Pancreas (tissue), 10 donors: Measurements from ENCODE around the gene COQ8A. TPM values are rescaled to one million over a fixed set of nuclear protein-coding genes. Genes with fewer than 3 reads are reported as not detected.

Experiments used
- ATAC-seq, 4 donors: fragments of 200-7000 bp; cut with Tn5 transposase; one replicate each; pipeline versions ENCODE4 v1.8.0 to v1.9.1; 2020; ENCODE audit warnings: mild to moderate bottlenecking in 4 of 4, moderate library complexity in 4 of 4
- DNase-seq, 6 donors: peaks; one replicate each; pipeline ENCODE4 v3.0.0-alpha.2; 2020
- FAIRE-seq: peaks from 2 replicates; lab custom pipeline; 2012; peaks lifted over from hg19 to GRCh38; lab: Jason Lieb, UNC
- H3K27ac ChIP-seq, 4 donors: fragments of 200-600 bp; sonication (generic); 1 replicate in 3 of 4; 2 replicates in 1 of 4; pipeline versions ENCODE4 v1.5.0 to v1.8.0; 2020
- H3K27me3 ChIP-seq, 4 donors: fragments of 200-600 bp; one replicate each; pipeline ENCODE4 v1.8.0; 2021
- H3K36me3 ChIP-seq, 3 donors: fragments of 200-600 bp; sonication (generic) in 1 of 3; one replicate each; pipeline versions ENCODE4 v1.5.0 to v1.8.0; 2020 to 2021
- H3K4me1 ChIP-seq, 3 donors: fragments of 200-600 bp; one replicate each; pipeline ENCODE4 v1.8.0; 2021
- H3K4me3 ChIP-seq, 4 donors: fragments of 200-600 bp; sonication (generic) in 2 of 4; one replicate each; pipeline versions ENCODE4 v1.5.0 to v1.8.0; 2020 to 2021
- H3K9me3 ChIP-seq, 4 donors: fragments of 200-600 bp; one replicate each; pipeline ENCODE4 v1.8.0; 2021
- WGBS, 2 donors: extraction: QIAGEN DNeasy Blood & Tissue Kit; methylation state at CpG; one replicate each; pipeline ENCODE4 v1.1.7; 2013; 5-methylcytosine and 5-hydroxymethylcytosine counted together
- intact Hi-C, 3 donors: fragments of 100-400 bp; cut with DNase I; formaldehyde crosslinking; loops; one replicate each; pipeline versions ENCODE4 v1.11.1 to v1.14.2; 2022
- polyA plus RNA-seq, 2 donors: library from polyadenylated mRNA; stranded (reverse); fragments of 200-250 nt; gene quantifications; one replicate each; pipeline ENCODE4 v1.2.3, GENCODE V29; 2013
- total RNA-seq, 6 donors: library from RNA; stranded (reverse); fragmentation: NEBNext Ultra II Directional in 4 of 6; extraction: Animal tissue kit (Norgen Biotek cat#: 25700) in 4 of 6; gene quantifications; one replicate each; pipeline versions ENCODE4 v1.2.1 to v1.2.4, GENCODE V29; 2021 to 2023
- TF ChIP-seq, protein P1 (sequence below), 4 donors: fragments of 200-600 bp; sonication (generic) in 3 of 4; IDR thresholded peaks; one replicate each; pipeline versions ENCODE4 v1.5.0 to v1.8.0; 2021; ENCODE audit warnings: antibody characterized with exemption in 4 of 4
- donor health status: healthy with polysubstance abuse.
- donor health status: DM: no; HTN: no; CAD: no; lungs with moderate emphysema.
- donor health status: DM: no; HTN: no; CAD: no.
- donor health status: control.
- donor health status: control.
- donor health status: Bipolar disorder and iron deficiency.
- donor health status: DM: yes; HTN: yes; CAD: no.
- donor health status: DM: no; HTN: no; CAD: no.
- donor health status: DM: no; HTN: no; CAD: no.
- donor health status: DM: yes; HTN: yes; CAD: no.

Gene COQ8A
- total and polyA plus RNA-seq, 8 donors: 61.2 to 169 (median 92.5) TPM

DNA sequence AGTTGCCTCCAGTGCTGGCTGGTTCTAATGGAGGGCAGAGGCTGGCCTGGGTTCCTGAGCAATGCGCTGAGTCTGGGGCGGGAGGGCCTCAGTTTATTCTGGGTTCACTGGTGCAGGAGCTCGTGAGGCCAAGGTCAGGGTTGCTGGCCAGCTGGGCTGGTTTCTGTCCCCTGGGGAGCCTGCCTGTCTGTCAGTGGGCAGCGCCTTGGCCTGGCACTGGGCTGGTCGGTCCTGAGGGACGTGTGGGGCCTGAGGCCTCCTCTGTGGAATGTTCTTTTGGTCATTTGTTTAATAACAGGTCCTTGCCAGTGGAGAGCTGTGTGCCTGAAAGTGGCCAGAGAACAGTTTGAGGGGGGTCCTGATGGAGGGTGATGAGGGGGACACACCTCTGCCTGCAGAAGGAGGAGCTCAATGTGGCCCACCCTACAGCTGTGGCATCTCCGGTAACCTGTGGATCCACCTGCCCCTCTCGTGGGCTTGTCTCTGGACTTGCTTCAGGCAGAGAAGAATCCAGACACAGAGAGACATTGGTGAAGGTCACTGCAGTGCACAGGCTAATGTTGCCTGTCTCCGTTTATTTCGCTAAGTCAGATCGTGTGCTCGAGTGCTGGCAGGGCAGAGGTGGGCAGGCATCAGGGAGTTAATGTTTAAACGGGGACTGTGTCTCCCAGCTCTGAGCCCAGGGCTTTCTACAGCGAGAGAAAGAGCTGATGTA, 34.6 kb downstream of the COQ8A start:
- H3K4me3 ChIP-seq: peak overlapping the region in 2 of 4 donors; percentile 2 to 6
- FAIRE-seq (no peak), DNase-seq (peak in 4 of 6 donors; percentile 52 to 83 (median 66)), ATAC-seq (peak; percentile 67 to 82 (median 80))
- TF ChIP-seq, protein P1, sequence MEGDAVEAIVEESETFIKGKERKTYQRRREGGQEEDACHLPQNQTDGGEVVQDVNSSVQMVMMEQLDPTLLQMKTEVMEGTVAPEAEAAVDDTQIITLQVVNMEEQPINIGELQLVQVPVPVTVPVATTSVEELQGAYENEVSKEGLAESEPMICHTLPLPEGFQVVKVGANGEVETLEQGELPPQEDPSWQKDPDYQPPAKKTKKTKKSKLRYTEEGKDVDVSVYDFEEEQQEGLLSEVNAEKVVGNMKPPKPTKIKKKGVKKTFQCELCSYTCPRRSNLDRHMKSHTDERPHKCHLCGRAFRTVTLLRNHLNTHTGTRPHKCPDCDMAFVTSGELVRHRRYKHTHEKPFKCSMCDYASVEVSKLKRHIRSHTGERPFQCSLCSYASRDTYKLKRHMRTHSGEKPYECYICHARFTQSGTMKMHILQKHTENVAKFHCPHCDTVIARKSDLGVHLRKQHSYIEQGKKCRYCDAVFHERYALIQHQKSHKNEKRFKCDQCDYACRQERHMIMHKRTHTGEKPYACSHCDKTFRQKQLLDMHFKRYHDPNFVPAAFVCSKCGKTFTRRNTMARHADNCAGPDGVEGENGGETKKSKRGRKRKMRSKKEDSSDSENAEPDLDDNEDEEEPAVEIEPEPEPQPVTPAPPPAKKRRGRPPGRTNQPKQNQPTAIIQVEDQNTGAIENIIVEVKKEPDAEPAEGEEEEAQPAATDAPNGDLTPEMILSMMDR (IDR thresholded peaks at IDR 0.05): no peak
- H3K36me3 ChIP-seq: peaks cover 0 to 34% (median 5%) of the 10 kb centered on the region in 3 donors
- intact Hi-C loops: no loop called here
- 8 to 16% methylated on average over 14 of the region's 14 CpGs for WGBS, 2 donors
- H3K27ac ChIP-seq: peak overlapping the region; percentile 73 to 89 (median 85)
- no peaks in the 10 kb centered on the region for H3K27me3 ChIP-seq
- no peaks in the 10 kb centered on the region for H3K9me3 ChIP-seq
- H3K4me1 ChIP-seq: peaks cover 27 to 32% (median 30%) of the 10 kb centered on the region in 3 donors

- intact Hi-C loops: no loop called here
- WGBS, 2 donors: 57 to 60% methylated on average over 25 to 30 of the region's 32 CpGs
- no peak for FAIRE-seq
- peaks cover 0 to 32% (median 0%) of the 10 kb centered on the region in 3 donors for H3K36me3 ChIP-seq
- ATAC-seq: peak in 3 of 4 donors; percentile 32 to 38 (median 32)
- TF ChIP-seq, protein P1 (IDR thresholded peaks at IDR 0.05): no peak
- peak overlapping the region in 1 of 4 donors; percentile 2 for H3K4me3 ChIP-seq
- peaks cover 27 to 32% (median 30%) of the 10 kb centered on the region in 3 donors for H3K4me1 ChIP-seq
- no peaks in the 10 kb centered on the region for H3K9me3 ChIP-seq
- peak overlapping the region; percentile 73 to 89 (median 85) for H3K27ac ChIP-seq
- H3K27me3 ChIP-seq: no peaks in the 10 kb centered on the region
- peak in 2 of 6 donors; percentile 36 to 44 for DNase-seq
Observed at GRCh38 chr1:226975259-226976250, 35.5 kb downstream of the COQ8A start.

DNA sequence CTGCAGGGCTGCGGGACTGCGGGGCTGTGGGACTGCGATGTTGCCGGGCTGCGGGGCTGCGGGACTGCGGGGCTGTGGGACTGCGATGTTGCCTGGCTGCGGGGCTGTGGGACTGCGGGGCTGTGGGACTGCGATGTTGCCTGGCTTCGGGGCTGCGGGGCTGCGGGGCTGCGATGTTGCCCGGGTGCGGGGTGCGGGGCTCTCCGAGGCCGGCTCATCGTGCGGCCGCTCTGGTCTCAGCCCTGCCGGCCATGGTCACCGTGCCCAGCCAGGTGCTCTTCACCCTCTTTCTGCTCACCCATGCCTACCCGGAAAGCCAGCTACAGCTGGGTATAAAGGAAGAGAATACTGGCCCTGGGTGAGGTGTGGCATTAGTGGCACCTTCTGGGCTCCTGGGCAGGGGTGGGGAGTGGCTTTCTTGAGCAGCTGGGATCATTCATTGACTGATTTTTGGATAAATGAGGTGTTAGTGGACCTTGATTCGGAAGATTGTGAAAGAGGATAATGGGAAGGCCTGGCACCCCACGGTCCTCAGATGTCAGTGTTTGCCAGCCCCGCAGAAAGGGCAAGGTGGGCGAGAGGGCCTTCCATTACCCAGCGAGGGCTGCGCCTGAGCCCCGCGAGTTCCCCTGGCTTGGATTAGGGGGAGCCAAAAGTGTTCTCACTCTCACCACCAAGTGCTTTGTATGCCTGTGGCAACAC, 36.3 kb downstream of the COQ8A start:
- Histone ChIP-seq H3K4me3 (no peak overlapping the region), H3K4me1 (peaks cover 27 to 32% (median 30%) of the 10 kb centered on the region in 3 donors), H3K27me3 (no peaks in the 10 kb centered on the region), H3K9me3 (no peaks in the 10 kb centered on the region), H3K27ac (no peak overlapping the region), H3K36me3 (peaks cover 0 to 34% (median 0%) of the 10 kb centered on the region in 3 donors)
- FAIRE-seq (no peak), ATAC-seq (no peak), DNase-seq (peak in 1 of 6 donors; percentile 46)
- WGBS, 2 donors: 93 to 96% methylated on average over 34 of the region's 34 CpGs
- intact Hi-C loops: no loop called here
- TF ChIP-seq, protein P1 (IDR thresholded peaks at IDR 0.05): no peak

DNA sequence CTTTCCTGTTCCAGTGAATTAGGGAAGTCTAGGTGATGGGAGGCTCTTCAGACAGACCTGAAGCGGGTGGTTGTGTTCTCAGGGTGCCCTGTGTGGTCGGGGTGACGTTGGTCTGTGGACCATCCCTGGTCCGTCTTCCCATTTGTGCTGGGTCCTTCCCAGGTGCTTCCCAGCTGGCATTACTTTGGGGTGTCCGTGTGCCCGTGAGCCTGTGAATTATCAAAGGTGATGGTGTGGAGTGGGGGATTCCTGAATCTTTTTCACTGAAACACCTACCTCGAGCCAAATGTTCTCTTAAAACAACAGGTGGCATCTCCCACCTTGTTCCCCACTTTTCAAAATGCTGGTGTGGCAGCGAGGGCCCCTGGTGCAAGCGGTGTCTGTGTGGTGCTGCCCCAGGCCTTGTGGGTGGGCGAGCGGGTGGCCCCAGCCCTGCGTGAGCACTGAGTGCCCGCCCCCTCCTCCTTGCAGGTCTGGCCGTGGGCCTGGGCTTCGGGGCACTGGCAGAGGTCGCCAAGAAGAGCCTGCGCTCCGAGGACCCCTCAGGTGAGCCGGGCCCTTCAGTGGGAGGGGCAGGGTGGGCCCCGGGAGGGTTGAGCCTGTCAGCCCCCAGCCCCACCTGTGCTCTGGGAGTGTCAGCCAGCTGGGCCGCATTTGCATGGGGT, 37.0 kb downstream of the COQ8A start:
- TF ChIP-seq, protein P1 (IDR thresholded peaks at IDR 0.05): no peak
- no peaks in the 10 kb centered on the region for H3K9me3 ChIP-seq
- H3K4me3 ChIP-seq: no peak overlapping the region
- no peaks in the 10 kb centered on the region for H3K27me3 ChIP-seq
- no peak for ATAC-seq
- peak in 1 of 6 donors; percentile 75 for DNase-seq
- H3K36me3 ChIP-seq: peaks cover 0 to 41% (median 4%) of the 10 kb centered on the region in 3 donors
- peaks cover 27 to 32% (median 30%) of the 10 kb centered on the region in 3 donors for H3K4me1 ChIP-seq
- no peak overlapping the region for H3K27ac ChIP-seq
- intact Hi-C loops: no loop called here
- FAIRE-seq: no peak
- WGBS, 2 donors: 90 to 93% methylated on average over 20 to 21 of the region's 21 CpGs
